Measurements from ENCODE around the gene CA4.
"Not testable (repeated sequence)": the region's sequence is repeated elsewhere in the genome, so short reads cannot be mapped to it uniquely, and the experiment has no call there.

CA4 gene

DNA sequence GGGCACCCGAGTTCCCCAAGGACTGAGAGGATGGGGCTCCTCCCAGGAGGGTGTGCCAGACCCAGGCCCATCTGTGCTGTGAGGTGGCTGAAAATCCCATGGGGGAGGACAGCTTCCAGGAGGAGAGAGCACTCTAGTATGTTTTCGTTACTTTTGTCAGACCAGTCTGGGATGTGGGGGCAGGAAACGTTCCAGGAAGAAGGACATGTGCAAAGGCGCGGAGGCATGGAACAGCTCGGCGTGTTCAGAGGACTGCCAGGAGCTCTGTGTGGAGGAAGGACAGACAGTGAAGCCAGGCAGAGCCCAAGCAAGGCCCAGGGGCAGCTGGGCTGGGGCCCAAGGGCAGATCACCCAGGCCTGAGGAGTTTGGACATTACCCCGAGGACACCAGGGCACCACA, 7.0 kb downstream of the CA4 start:
- peak; percentile 10 for DNase-seq

DNA sequence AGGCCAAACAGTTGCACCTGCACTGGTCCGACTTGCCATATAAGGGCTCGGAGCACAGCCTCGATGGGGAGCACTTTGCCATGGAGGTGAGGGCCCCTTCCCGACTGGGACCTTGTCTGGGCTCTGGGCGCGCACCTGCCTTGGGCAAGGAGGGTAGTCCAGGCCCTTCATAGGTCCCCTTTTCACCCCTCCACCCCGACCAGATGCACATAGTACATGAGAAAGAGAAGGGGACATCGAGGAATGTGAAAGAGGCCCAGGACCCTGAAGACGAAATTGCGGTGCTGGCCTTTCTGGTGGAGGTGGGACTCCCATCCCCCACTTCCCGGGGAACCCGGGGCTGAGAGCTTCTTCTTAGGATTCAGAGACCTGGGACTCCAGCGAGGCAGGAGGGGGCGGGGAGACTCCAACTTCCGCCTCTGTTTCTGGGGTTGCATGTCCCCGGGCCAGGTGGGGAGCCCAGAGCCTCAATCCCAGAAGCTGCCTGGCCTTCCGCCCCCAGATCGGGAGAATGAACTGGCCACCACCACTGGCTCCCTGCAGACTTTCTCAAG, 7.8 kb downstream of the CA4 start:
- DNase-seq: peak; percentile 15

DNA sequence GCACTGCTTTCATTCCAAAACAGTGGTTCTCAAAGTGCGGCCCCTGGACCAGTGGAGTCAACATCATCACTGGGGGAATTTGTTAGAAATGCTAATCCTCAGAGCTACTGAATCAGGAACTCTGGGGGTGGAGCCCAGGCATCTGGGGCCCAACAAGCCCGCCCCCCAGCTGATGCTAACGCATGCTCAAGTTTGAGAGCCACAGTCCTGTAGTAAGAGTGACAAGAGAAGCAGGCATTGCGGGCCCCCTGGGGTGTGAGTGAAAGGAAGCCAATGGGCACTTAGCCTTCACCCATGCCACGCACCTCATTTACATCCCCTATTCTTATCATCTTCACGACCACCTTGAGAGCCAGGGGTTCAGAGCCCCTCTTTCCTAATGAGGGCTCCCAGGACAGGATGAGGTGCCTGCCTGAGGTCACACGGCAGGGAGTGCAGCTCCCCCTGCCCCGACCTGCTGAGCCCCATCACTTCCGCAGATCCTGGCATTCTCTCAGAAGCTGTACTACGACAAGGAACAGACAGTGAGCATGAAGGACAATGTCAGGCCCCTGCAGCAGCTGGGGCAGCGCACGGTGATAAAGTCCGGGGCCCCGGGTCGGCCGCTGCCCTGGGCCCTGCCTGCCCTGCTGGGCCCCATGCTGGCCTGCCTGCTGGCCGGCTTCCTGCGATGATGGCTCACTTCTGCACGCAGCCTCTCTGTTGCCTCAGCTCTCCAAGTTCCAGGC, 9.1 kb downstream of the CA4 start:
- DNase-seq: peak; percentile 17

DNA sequence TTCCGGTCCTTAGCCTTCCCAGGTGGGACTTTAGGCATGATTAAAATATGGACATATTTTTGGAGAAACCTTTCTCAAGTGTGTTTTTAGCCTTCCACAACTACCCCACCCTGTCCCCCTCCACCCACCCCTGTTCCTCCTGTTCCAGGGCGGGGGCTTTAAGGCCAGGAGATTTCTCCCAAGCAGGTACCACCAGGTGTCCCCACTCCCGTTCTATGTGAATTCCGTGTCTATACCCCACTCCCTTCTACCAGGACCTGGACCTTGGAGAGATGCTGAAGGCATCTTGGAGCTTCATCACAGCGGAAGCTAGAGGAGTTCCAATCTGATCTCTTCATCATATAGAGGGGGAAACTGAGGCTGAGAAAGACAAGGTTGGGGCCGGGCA, 9.7 kb downstream of the CA4 start:
- DNase-seq: no peak

DNA sequence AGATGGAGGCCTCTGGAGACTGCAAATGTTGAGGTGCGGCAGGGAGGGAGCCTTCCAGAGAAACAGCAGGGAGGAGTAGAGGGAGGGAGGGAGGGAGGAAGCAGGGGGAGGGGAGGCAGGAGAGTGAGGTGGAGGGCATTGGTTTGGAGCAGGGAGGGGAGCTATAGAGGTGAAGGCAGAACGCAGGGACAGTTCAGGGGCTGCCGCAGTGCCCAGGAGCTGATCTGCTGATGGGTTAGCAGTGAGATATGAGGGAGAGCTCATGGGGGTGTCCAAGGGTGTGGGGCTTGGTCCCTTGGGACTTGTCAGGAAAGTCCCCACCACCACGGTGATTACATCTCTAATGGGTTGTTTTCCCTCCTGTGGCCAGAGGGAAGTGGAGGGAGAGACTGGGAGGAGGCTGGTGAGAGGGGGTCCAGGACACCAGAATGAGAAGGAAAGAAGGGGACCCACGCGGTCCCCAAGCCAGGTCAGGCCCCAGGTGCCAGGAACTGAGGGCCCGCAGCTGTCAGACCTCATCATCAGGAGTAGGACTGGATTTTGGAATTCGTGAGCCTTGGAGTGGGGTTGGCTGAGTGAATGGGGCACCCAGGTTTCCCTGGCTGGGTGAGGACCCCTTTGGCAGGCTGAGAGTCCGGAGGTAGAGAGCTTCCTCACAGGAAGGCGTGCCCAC, 11.2 kb downstream of the CA4 start:
- DNase-seq: no peak

DNA sequence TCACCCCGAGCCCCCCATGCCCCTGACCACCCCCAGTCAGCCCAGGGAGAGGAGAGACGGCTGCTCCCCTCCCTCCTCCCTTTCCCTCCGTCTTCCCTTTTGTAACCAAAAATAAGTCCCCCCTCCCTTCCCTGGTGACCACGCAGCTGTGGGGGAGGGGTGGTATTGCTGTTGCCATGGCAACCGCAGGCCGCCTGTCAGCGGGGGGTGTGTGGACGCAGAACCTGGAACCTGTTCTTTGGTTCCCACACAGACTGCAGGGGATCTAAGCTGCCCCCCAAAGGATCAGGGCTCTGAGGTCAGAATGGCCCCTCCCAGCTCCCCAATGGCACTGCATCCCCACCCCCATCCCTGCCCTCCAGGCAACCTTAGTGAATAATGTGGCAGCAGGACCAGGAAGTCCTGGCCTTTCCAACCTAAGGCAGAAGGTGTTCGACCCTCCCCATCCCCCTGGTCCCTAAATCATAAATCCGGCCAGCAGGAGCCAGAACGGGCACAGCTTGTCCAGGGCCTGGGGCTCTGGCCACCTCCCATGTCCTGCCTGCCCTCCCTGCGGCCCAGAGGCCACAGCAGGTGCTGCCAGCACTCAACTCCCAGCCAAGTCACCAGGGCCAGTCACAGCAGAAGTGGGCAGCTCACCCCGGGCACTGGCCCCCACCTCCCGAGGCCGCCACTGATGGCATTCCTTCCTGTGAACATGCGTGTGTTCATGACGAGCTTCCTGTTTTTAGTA, 12.0 kb downstream of the CA4 start:
- no peak for DNase-seq

DNA sequence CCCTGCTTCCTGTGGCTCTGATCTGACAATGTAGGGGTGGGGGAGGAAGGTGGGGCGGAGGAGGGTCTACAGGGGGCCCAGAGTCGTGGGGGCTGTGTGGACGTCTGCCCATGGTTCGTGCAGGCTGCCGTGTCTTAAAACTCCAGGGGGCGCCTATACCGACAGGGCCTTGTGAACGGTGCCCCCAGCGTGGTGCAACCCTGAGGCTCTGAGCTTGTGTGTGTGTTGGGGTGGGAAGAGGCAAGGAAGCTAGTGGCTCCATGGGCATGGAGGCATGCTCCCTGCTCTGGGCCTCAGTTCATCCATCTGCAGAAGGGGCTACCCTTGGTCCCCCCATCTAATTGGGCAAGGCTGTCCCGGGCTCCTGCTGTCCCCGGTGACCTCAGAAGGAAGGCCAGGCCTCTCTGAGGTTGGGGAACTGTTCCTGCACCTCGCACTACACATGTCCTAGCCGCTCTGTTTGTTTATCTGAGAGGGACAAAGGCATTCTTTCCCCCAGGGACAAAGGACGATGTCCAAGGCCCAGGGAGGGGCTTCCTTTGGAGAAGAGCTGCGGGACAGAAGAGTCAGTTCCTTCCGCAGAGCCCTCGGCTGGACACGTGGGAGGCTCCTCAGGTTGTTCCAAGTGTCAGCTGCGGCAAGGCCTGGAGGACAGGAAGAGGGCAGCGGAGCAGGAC, 13.5 kb downstream of the CA4 start:
- DNase-seq: no peak

DNA sequence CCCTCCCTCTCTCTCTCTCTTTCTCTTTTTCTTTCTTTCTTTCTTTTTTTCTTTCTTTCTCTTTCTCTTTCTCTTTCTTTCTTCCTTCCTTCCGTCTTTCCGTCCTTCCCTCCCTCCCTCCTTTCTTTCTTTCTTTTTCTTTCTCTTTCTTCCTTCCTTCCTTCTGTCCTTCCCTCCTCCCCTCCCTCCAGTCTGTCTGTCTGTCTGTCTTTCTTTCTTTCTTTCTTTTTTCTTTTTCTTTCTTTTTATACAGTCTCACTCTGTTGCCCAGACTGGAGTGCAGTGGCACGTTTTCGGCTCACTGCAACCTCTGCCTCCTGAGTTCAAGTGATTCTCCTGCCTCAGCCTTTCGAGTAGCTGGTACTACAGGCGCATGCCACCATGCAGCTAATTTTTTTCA, 14.4 kb downstream of the CA4 start:
- no peak for DNase-seq

DNA sequence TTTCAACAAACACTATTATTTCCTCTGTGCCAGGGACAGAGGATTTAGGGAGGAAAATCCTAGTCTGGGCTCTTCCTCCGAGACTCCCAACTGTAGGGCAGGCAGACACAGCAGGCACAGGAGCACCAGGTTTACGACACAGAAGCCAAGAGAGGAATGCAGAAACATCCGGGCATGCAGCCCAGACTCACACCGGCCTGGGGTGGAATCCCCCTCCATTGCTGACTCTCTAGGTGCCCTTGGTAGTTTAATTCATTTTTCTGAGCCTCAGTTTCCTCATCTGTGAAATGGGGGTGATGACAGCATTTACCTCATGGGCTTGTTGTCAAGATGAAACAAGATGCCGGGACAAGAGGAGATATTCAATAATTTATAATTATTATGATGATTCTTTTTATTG, 14.9 kb downstream of the CA4 start:
- no peak for DNase-seq

DNA sequence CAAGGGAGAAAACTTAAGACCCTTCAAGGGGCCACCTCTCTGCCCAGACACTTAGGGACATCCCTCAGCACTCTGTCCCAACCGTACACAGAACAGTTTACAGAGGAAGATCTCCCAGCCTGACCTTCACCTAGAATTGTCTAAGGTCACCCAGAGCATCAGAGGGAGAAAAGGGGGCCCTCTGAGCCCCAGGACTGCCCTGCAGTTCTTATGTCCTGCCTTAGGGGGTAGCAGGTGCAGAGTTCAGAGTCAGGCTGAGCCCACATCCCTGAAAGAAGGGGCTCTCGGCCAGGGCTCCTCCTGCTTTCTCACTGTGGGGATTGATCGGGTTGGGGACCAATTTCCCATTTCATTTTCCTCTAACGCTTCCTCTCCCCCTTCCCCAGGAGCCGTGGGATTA, 15.4 kb downstream of the CA4 start:
- DNase-seq: no peak

DNA sequence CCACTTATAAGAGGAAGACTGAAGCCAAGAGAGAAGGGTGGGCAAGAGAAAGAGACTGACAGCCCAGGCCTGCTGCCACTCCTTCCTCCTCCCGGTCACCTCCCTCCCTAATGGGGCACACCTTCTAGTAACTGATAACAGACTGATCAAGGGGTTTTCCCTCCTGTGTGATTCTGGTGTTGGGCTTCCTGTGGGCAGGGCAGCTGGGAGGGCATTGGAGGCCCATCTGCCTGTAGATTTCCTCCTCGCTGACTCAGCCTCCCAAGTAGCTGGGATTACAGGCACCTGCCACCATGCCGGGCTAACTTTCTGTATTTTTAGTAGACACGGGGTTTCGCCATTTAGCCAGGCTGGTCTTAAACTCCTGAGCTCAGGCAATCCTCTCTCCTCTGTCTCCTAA, 16.2 kb downstream of the CA4 start:
- no peak for DNase-seq

DNA sequence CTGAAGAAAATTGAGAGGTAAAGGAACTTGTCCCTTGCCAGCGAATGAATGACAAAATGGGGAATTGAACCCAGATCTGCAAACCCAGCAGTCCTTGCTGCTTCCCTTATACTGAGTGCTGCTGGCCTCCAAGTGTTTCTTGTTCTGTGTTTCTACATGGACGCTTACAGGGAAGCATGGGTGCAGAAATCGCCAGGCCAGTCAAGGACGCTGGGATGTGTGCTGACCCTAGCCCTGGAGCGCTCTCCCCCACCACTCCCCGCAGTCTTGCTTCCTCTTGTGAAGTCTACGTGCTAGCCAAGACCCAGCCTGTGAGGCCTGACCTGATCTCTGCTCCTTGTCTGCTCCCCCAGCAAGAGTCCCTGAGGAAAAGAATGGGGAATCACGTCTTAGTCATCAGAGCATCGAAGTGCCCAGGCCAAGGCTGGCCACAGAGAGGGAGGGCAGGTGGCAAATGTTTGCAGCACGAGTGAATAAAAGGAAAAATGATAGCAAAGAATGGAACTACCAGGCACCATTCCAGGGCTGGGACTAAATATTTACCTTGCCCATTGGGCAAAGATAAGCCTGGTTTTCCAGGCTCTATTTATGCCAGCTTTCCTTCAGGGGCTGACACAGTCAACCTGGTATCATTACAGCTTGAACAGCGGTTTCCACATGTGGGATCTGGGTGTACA, 17.4 kb downstream of the CA4 start:
- DNase-seq: no peak

DNA sequence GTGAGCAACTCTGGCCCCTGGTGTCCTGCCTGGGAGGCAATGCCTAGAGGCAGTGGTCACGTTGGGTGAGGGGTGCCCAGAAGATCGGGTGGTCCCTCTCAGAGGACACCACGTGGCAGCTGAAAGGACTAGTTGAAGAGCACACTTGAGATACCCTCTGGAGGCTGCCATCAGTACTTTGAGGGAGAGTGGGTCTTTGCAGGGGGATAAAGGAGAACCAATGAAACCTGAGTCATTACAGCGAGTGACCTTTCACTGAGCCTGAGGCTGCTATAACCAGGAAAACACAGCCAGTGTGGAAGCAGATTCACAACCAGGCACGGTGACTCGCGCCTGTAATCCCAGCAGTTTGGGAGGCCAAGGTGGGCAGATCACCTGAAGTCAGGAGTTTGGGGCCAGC, 18.9 kb downstream of the CA4 start:
- no peak for DNase-seq

DNA sequence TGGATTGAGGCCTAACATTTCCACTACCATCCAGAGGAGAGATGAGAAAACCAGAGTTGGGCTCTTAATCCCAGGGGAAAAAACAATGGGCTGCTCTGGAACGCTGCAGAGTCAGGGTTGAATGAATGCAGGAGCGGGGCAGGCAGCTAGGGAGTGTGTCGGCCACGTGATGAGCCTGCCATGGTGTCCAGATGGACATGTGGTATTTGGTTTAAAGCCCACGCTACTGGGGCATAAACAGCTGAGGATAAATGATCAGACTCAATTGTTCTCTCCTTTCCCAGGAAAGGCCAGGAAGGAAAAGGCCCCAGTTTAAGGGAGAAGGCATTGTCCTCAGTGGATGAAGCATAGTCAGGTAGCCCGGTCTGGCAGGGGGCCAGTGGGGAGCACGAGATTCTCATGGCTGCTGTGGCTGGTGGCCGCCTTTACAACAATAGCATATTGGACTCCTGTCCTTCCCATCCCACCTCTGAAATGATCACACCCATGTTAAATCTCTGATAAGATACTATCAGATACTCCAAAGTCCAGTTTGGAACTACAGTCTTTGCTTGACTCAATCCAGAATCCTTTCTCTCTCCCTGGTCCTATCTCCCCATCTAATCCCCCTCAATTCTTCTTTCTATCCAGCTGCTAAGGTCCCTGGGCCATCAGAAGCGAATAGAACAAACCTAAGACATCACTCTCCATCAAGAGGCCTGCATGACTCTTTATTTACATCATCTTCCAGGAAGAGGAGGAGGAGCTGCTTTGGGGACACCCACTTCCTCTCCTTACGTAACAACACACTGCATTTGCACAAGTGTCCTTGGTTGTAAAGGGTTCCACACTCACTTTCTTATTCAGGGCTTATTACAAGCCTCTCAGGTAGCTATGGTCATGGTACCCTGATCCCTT, 20.4 kb downstream of the CA4 start:
- no peak for DNase-seq

DNA sequence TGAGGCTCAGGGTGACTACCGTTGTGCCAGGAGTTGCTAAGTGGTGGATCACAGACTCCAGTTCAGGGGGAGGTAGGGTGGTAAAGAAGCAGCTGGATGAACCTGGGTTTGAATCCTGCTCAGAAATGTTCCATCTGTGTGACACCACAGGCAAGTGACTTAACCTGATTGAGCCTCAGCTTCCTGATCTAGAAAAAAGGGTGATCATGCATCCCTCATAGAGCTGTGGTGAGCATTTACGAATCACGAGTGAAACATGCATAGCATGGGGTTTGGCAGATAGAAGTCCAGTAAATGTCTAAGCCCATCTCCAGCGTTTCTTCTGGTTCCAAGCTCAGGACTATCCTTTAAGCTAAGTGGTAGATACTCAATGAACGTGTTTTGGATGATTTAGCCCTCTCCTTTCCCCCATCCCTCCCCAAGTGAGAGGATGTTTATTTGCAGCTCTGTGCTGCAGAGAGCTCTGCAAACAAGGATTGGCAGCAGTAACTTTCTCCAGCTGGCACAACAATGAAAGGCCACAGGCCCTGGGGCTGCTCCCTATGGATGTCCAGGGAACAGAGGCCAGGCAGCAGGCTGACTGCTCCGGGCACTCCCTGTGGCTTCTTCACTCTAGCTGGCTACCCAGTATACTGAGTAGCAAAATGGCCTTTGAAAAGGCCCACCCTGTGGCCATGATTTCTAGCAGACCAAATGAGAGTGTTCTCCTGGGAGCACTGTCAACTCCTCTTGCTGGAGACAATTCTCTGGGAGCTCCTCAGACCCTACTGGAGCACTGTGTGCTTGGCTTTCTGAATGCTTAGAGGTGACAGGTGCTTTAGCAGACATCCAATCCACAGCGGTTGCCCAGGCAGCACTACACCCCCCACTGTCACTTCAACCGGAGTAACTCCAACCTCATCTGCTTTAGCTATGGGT, 21.3 kb downstream of the CA4 start:
- DNase-seq: no peak

DNA sequence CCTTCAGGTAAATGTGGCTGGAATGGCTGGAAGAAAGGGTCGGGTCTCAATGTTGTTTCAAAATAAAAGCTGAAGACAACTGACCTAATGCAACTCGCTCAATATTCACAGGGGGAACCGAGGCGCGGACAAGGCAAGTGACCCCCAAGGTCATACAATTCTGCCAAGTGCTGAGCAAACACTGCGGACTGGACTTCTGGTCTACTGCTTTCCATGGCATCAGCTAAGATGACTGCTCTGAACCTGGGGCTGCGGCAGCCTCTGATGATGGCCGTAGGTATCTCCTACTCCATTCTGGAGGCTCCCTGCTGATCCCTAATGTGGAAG, 21.9 kb downstream of the CA4 start:
- DNase-seq: no peak

DNA sequence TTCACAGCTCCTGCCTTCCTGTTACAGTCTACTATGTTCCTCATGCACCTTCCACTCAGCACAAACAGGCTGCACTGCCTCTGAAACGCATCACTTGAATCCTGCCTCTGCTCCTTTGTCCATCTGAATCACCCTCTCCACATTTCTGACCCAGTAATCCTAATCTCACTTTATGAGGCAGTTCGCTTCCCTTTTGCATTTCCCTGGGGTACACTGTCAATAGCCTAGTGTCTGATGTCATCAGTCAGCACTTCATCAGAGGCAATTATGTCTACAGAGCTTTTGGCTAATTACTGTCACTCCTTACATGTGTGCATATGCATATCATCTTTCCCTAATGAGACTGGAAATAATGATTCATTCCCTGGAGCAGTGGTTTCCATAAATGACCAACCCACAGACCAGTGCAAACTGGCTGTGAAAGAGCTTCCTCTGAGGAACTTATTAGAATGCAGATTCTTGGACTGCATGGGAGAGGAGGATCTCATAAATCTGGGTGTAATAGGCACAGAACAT, 23.6 kb downstream of the CA4 start:
- no peak for DNase-seq

DNA sequence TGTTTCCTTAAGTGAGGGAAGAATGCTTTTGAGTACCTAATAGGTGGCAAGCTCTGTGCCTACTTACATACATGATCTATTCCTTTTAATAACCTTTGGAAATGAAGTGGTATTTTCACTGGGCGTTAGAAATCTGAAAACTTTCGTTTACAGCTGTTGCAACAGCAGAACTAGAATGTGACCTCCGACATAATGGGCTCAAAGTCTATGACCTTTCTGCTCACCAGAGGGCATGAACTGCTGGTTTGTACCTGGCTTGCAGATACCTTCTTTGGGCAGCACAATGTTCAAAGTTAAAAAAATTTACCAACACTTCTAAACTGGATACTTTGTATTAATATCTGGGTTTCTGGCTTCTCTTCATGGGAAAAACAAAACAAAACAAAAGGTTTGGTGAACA, 24.3 kb downstream of the CA4 start:
- no peak for DNase-seq

DNA sequence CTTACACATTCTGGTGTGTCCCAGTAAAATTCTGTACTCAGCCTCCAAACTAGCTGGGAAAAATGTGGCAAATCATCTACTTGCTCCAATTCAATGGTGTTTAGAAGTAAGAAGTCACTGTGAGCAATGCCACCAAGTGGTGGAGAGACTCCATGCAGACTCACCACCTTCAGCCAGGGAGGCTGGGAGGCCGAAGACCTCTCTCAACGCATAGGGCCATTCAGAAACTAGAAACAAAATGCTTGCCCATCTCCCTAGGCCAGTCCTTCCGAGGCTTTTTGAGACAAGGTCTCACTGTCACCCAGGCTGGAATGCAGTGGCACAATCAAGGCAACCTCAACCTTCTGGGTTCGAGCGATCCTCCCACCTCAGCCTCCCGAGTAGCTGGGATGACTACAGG, 25.0 kb downstream of the CA4 start:
- not testable (repeated sequence) for DNase-seq

DNA sequence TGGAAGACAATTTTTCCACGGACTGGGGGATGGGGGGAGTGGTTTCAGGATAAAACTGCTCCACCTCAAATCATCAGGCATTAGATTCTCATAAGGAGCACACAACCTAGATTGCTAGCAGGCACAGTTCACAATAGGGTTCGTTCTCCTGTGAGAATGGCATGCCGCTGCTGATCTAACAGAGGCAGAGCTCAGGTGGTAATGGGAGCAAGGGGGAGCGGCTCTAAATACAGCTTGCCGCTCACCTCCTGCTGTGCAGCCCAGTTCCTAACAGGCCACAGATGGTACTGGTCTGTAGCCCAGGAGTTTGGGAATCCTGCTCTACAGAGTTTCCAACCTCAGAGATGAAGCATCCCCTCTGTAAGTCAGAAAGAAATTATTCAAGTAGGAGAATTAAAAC, 27.0 kb downstream of the CA4 start:
- DNase-seq: not testable (repeated sequence)
